H1 (cell line): Measurements from ENCODE around the gene TTLL1. TPM values are rescaled to one million over a fixed set of nuclear protein-coding genes. Genes with fewer than 3 reads are reported as not detected.

Experiments used
- CTCF ChIA-PET: fragments of 300-600 bp; sonication (Branson Sonifier 250); formaldehyde crosslinking; loops from one replicate; lab custom pipeline; 2021; ENCODE audit not compliant: partially characterized antibody; lab: Charles Lee
- POLR2A ChIA-PET: fragments of 300-600 bp; sonication (Branson Sonifier 250); formaldehyde crosslinking; loops from one replicate; lab custom pipeline; 2021; ENCODE audit warnings: inconsistent platforms; ENCODE audit not compliant: partially characterized antibody; lab: Charles Lee
- DNase-seq, 2 experiments: peaks; one replicate each; pipeline versions ENCODE4 v3.0.0 to v3.0.0-alpha.2; 2010 to 2022; ENCODE audit warnings: low spot score in 2 of 2, low read depth in 1 of 2, mixed read lengths in 1 of 2
- FAIRE-seq: peaks from 2 replicates; lab custom pipeline; 2011; peaks lifted over from hg19 to GRCh38; lab: Jason Lieb, UNC
- H2AFZ ChIP-seq: 2 replicates; pipeline ENCODE4 v1.8.1; 2012; ENCODE audit warnings: low read length, inconsistent platforms
- H2AK5ac ChIP-seq: 2 replicates; pipeline ENCODE4 v1.6.1; 2013; ENCODE audit warnings: low read depth, low read length
- H2BK120ac ChIP-seq: replicated peaks from 2 replicates; pipeline ENCODE3; 2013; ENCODE audit warnings: low read depth, low read length, inconsistent platforms
- H2BK12ac ChIP-seq: 2 replicates; pipeline ENCODE4 v1.6.1; 2013; ENCODE audit warnings: low read depth, low read length
- H2BK15ac ChIP-seq: 2 replicates; pipeline ENCODE4 v1.6.1; 2013; ENCODE audit warnings: low read length
- H2BK20ac ChIP-seq: 2 replicates; pipeline ENCODE4 v1.6.1; 2013; ENCODE audit warnings: low read length
- H2BK5ac ChIP-seq: 2 replicates; pipeline ENCODE4 v1.6.1; 2013; ENCODE audit warnings: low read depth, low read length
- H3K14ac ChIP-seq: 2 replicates; pipeline ENCODE4 v1.6.1; 2013; ENCODE audit warnings: inconsistent platforms; ENCODE audit not compliant: insufficient read length
- H3K18ac ChIP-seq: 2 replicates; pipeline ENCODE4 v1.6.1; 2013; ENCODE audit warnings: low read length; ENCODE audit errors: extremely low read depth
- H3K23ac ChIP-seq: 2 replicates; pipeline ENCODE4 v1.6.1; 2013; ENCODE audit warnings: inconsistent platforms; ENCODE audit not compliant: insufficient read length
- H3K23me2 ChIP-seq: 2 replicates; pipeline ENCODE4 v1.6.1; 2013; ENCODE audit warnings: low read depth, low read length
- H3K27ac ChIP-seq: 2 replicates; pipeline ENCODE4 v1.6.1; 2011; ENCODE audit warnings: low read depth, low read length, inconsistent platforms
- H3K27me3 ChIP-seq, 4 experiments: replicated peaks in 1 of 4; 1 replicate in 1 of 4; 2 replicates in 3 of 4; pipeline versions ENCODE4 v1.6.1 to v1.8.1; 2011 to 2013; ENCODE audit warnings: low read length in 3 of 4, mild to moderate bottlenecking in 3 of 4, inconsistent platforms in 2 of 4, mixed read lengths in 2 of 4, moderate library complexity in 1 of 4; ENCODE audit not compliant: control insufficient read depth in 3 of 4, insufficient read depth in 3 of 4; ENCODE audit errors: extremely low read depth in 1 of 4
- H3K36me3 ChIP-seq, 4 experiments: 2 replicates each; pipeline versions ENCODE4 v1.6.1 to v1.8.1; 2011 to 2013; ENCODE audit warnings: mild to moderate bottlenecking in 4 of 4, low read length in 3 of 4, moderate library complexity in 2 of 4, control low read depth in 1 of 4, inconsistent platforms in 1 of 4; ENCODE audit not compliant: insufficient read depth in 4 of 4, control insufficient read depth in 2 of 4
- H3K4ac ChIP-seq: replicated peaks from 2 replicates; pipeline ENCODE3; 2013; ENCODE audit warnings: low read length, low read depth, mixed read lengths, inconsistent platforms; ENCODE audit not compliant: insufficient read length
- H3K4me1 ChIP-seq, 4 experiments: replicated peaks in 1 of 4; 1 replicate in 1 of 4; 2 replicates in 3 of 4; pipeline versions ENCODE4 v1.6.1 to v1.8.1; 2011 to 2013; ENCODE audit warnings: low read length in 3 of 4, inconsistent platforms in 2 of 4, mixed read lengths in 1 of 4; ENCODE audit not compliant: insufficient read depth in 4 of 4, control insufficient read depth in 3 of 4
- H3K4me2 ChIP-seq, 2 experiments: 2 replicates each; pipeline versions ENCODE4 v1.6.1 to v1.8.1; 2011 to 2013; ENCODE audit warnings: low read depth in 2 of 2, low read length in 2 of 2, control low read depth in 1 of 2, inconsistent platforms in 1 of 2, mild to moderate bottlenecking in 1 of 2; ENCODE audit not compliant: insufficient read depth in 1 of 2
- H3K4me3 ChIP-seq, 4 experiments: fragments of 200-600, 300-600 bp in 1 of 4; sonication (generic), shearing (Covaris generic), sonication (Bioruptor Twin) in 1 of 4; 2 replicates each; pipeline versions ENCODE4 v1.5.1 to v1.8.1; 2011 to 2016; ENCODE audit warnings: low read length in 4 of 4, low read depth in 3 of 4, control low read depth in 2 of 4, inconsistent platforms in 2 of 4, mild to moderate bottlenecking in 2 of 4, mixed read lengths in 1 of 4, moderate library complexity in 1 of 4; ENCODE audit not compliant: insufficient read depth in 2 of 4; ENCODE audit errors: extremely low read depth in 1 of 4
- H3K56ac ChIP-seq: replicated peaks from 2 replicates; pipeline ENCODE3; 2013; ENCODE audit warnings: low read depth, mild to moderate bottlenecking, mixed read lengths, low read length, inconsistent platforms; ENCODE audit not compliant: insufficient read length
- H3K79me1 ChIP-seq: 2 replicates; pipeline ENCODE4 v1.6.1; 2013; ENCODE audit warnings: low read depth, low read length, control low read depth
- H3K79me2 ChIP-seq, 2 experiments: 2 replicates each; pipeline versions ENCODE4 v1.6.1 to v1.8.1; 2012 to 2013; ENCODE audit warnings: low read length in 2 of 2, mild to moderate bottlenecking in 2 of 2, inconsistent platforms in 1 of 2; ENCODE audit not compliant: insufficient read depth in 2 of 2, control insufficient read depth in 1 of 2
- H3K9ac ChIP-seq, 4 experiments: replicated peaks in 1 of 4; 1 replicate in 1 of 4; 2 replicates in 3 of 4; pipeline versions ENCODE4 v1.6.1 to v1.8.1; 2011 to 2013; ENCODE audit warnings: low read depth in 3 of 4, low read length in 3 of 4, control low read depth in 2 of 4, mild to moderate bottlenecking in 2 of 4, moderate library complexity in 2 of 4, inconsistent platforms in 1 of 4; ENCODE audit errors: extremely low read depth in 1 of 4
- H3K9me3 ChIP-seq, 2 experiments: 2 replicates each; pipeline versions ENCODE4 v1.6.1 to v1.8.1; 2012 to 2013; ENCODE audit warnings: mild to moderate bottlenecking in 2 of 2, moderate library complexity in 2 of 2, control low read depth in 1 of 2, inconsistent platforms in 1 of 2, low read depth in 1 of 2, low read length in 1 of 2, mixed read lengths in 1 of 2; ENCODE audit not compliant: insufficient read depth in 2 of 2
- H4K20me1 ChIP-seq, 2 experiments: replicated peaks in 1 of 2; 2 replicates each; pipeline versions ENCODE3 to v1.8.1; 2011 to 2013; ENCODE audit warnings: inconsistent platforms in 2 of 2, low read length in 2 of 2, mild to moderate bottlenecking in 1 of 2; ENCODE audit not compliant: insufficient read depth in 2 of 2, control insufficient read depth in 1 of 2
- H4K5ac ChIP-seq: 2 replicates; pipeline ENCODE4 v1.6.1; 2013; ENCODE audit warnings: low read length, low read depth, mixed read lengths, inconsistent platforms; ENCODE audit not compliant: insufficient read length
- H4K8ac ChIP-seq: 2 replicates; pipeline ENCODE4 v1.8.0; 2013; ENCODE audit warnings: mild to moderate bottlenecking, moderate library complexity, low read length, inconsistent platforms; ENCODE audit not compliant: insufficient read depth; ENCODE audit errors: extremely low read depth
- H4K91ac ChIP-seq: replicated peaks from 2 replicates; pipeline ENCODE3; 2013; ENCODE audit warnings: low read length, mixed read lengths, inconsistent platforms; ENCODE audit not compliant: insufficient read length
- CBX5 ChIP-seq: fragments of 300-800, 300-1000 bp; sonication (generic); IDR thresholded peaks from 2 replicates; pipeline ENCODE4 v1.7.1; 2016; ENCODE audit warnings: antibody characterized with exemption, low read length, low read depth
- EGR1 ChIP-seq: IDR thresholded peaks from 2 replicates; pipeline ENCODE4 v1.6.1; 2011; ENCODE audit warnings: low read depth, low read length, borderline replicate concordance
- HDAC2 ChIP-seq, 2 experiments: fragments of 300-600 bp in 1 of 2; sonication (generic) in 1 of 2; IDR thresholded peaks; 2 replicates each; pipeline ENCODE4 v1.6.1; 2011 to 2012; ENCODE audit warnings: low read depth in 2 of 2, low read length in 2 of 2, mild to moderate bottlenecking in 2 of 2, moderate library complexity in 2 of 2, borderline replicate concordance in 1 of 2, inconsistent platforms in 1 of 2
- JUND ChIP-seq: IDR thresholded peaks from 2 replicates; pipeline ENCODE4 v1.6.1; 2011; ENCODE audit warnings: mild to moderate bottlenecking, improper control_type of control experiment, low read length
- POU5F1 ChIP-seq: IDR thresholded peaks from 2 replicates; pipeline ENCODE4 v1.6.1; 2011; ENCODE audit warnings: low read depth, mild to moderate bottlenecking, low read length, moderate library complexity
- SRF ChIP-seq: IDR thresholded peaks from 2 replicates; pipeline ENCODE4 v1.6.1; 2011; ENCODE audit warnings: mild to moderate bottlenecking, low read depth, low read length, moderate library complexity
- YY1 ChIP-seq: IDR thresholded peaks from 2 replicates; pipeline ENCODE4 v1.6.1; 2011; ENCODE audit warnings: low read depth, mild to moderate bottlenecking, low read length
- ZNF274 ChIP-seq: IDR thresholded peaks from 2 replicates; pipeline ENCODE4 v1.7.0; 2012; ENCODE audit warnings: low read length, borderline replicate concordance; ENCODE audit errors: extremely low read depth
- WGBS, 2 experiments: shearing (Covaris generic) in 1 of 2; methylation state at CpG; one replicate each; pipeline versions ENCODE4 v1.1.6 to v1.1.7; 2013 to 2015; ENCODE audit warnings: low lambda C conversion rate in 2 of 2, mixed read lengths in 2 of 2, inconsistent platforms in 1 of 2, low coverage in 1 of 2, missing lambda C conversion rate in 1 of 2; ENCODE audit not compliant: insufficient replicate concordance in 2 of 2, insufficient coverage in 1 of 2, insufficient read length in 1 of 2; ENCODE audit errors: extremely low coverage in 1 of 2, missing lambda C conversion rate in 1 of 2; 5-methylcytosine and 5-hydroxymethylcytosine counted together
- polyA plus RNA-seq, 7 experiments: library from polyadenylated mRNA; depleted of rRNA in 3 of 7; stranded (reverse) in 5 of 7; unstranded in 2 of 7; fragments of >200 nt in 5 of 7; fragments of 200-250 nt in 2 of 7; gene quantifications; 1 replicate in 5 of 7; 2 replicates in 1 of 7; 4 replicates in 1 of 7; pipeline versions ENCODE4 v1.2.1 to v1.2.3, GENCODE V29; 2011 to 2013; ENCODE audit warnings: missing spikeins in 2 of 7, mixed read lengths in 2 of 7
- total RNA-seq: library from RNA; stranded (reverse); fragmentation: NEBNext Ultra II Directional; extraction: Animal tissue kit (Norgen Biotek cat#: 25700); gene quantifications from 2 replicates; pipeline ENCODE4 v1.2.1, GENCODE V29; 2021

The TTLL1 gene
- total and polyA plus RNA-seq, 2 of the 8 experiments (the other 6 are each of a cell fraction or from before 2014, with no cell fraction given) = 5.0 to 13.8 TPM

DNA sequence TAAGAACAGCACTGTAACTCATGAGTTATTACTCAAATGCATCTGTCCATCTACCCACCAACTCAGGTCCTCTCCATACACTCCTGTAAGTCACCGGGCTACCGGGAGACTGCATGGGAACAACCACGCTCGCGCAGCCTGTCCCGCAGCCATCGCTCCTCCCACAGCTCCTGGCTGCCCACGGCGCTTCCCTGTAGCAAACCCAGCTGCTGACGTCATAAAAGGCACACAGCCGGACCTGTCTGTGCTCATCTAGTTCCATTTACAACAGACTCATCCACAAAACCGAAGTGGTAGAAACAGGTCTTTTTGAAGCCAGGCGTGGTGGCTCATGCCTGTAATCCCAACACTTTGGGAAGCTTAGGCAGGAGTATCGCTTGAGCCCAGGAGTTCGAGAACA is 50.9 kb downstream of the TTLL1 start:
- DNase-seq = no peak
- H3K4ac ChIP-seq = no peak overlapping the region
- 94% methylated on average over 15 of the region's 15 CpGs; no CpG with 5 or more reads in 1 of the 2 experiments for WGBS, 2 experiments
- H3K36me3 ChIP-seq = no peaks in the 10 kb centered on the region
- H3K23ac ChIP-seq = no peak overlapping the region
- H3K27me3 ChIP-seq = no peaks in the 10 kb centered on the region
- no peak overlapping the region for H2AK5ac ChIP-seq
- no peak overlapping the region for H2BK12ac ChIP-seq
- no peak for FAIRE-seq
- no peak overlapping the region for H2BK15ac ChIP-seq
- no peak overlapping the region for H3K4me3 ChIP-seq
- TF ChIP-seq CBX5 (no peak), SRF (no peak), HDAC2 (IDR thresholded peaks at IDR 0.05; ENCODE audit: borderline replicate concordance in 1 of 2, low read depth in 2 of 2, low read length in 2 of 2) (no peak), POU5F1 (no peak), YY1 (no peak), JUND (no peak), EGR1 (no peak), ZNF274 (no peak)
- no peak overlapping the region for H2BK120ac ChIP-seq
- H3K9ac ChIP-seq = no peak overlapping the region
- ChIA-PET POLR2A (interaction anchor here (1.6 kb wide), 1 partner anchor 23 kb away, joined by 6 read pairs; the partner anchor contains the start of gene PACSIN2), CTCF (interaction anchor here (0.9 to 1.7 kb wide), 4 partner anchors 13 to 375 kb away, joined by 3 to 5 read pairs (median 4); no protein-coding TSS in a partner anchor)
- H2BK20ac ChIP-seq = no peak overlapping the region
- H3K79me2 ChIP-seq = no peaks in the 10 kb centered on the region
- no peaks in the 10 kb centered on the region for H3K23me2 ChIP-seq
- H4K5ac ChIP-seq = no peak overlapping the region
- H4K20me1 ChIP-seq = no peaks in the 10 kb centered on the region
- H4K91ac ChIP-seq = no peak overlapping the region
- no peak overlapping the region for H2AFZ ChIP-seq
- no peak overlapping the region for H3K56ac ChIP-seq
- no peak overlapping the region for H2BK5ac ChIP-seq
- H3K79me1 ChIP-seq = no peaks in the 10 kb centered on the region
- peaks cover 0 to 3% (median 0%) of the 10 kb centered on the region in 4 experiments; a peak in 3 of 7 replicates for H3K4me1 ChIP-seq
- no peak overlapping the region for H4K8ac ChIP-seq
- H3K14ac ChIP-seq = no peak overlapping the region
- H3K27ac ChIP-seq = no peak overlapping the region
- H3K18ac ChIP-seq = no peak overlapping the region
- no peak overlapping the region for H3K4me2 ChIP-seq
- H3K9me3 ChIP-seq = no peaks in the 10 kb centered on the region; a peak in 1 of 4 replicates
